ENCODE measurements around the gene NR2C2AP.

Gene NR2C2AP

DNA sequence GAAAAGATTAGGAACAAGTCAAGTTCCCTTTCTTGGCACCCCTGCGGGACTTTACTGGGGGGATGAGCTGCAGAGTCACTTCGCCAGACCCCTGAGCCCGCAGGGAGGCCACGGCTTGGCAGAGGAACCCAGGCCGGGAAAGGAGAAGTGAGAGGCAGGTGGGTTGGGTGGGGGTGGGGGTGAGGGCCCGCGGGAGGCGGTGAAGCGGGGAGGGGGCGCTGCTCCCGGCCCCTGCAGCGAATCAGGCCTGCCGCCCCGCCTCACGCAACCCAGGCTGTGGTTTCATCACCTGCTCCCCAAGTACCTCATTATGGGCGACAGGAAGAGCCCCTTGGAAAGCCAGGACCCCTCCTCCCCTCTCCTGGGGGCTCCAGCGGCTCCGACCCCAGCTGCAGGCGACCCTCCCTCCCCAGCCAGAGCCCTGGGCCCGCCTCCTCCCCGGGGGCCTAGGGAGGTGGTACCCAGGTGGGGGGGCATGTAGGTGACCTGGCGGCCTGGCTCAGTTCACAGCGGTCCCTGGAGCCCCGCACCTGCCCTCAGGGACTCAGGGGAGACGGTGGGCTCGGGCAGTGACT is 42.7 kb downstream of the NR2C2AP start:
- no peak for DNase-seq (ENCODE audit: low read depth)
- no peak overlapping the region for H3K4me3 ChIP-seq (ENCODE audit: low read depth, low read length)
- TF ChIP-seq, protein P1, sequence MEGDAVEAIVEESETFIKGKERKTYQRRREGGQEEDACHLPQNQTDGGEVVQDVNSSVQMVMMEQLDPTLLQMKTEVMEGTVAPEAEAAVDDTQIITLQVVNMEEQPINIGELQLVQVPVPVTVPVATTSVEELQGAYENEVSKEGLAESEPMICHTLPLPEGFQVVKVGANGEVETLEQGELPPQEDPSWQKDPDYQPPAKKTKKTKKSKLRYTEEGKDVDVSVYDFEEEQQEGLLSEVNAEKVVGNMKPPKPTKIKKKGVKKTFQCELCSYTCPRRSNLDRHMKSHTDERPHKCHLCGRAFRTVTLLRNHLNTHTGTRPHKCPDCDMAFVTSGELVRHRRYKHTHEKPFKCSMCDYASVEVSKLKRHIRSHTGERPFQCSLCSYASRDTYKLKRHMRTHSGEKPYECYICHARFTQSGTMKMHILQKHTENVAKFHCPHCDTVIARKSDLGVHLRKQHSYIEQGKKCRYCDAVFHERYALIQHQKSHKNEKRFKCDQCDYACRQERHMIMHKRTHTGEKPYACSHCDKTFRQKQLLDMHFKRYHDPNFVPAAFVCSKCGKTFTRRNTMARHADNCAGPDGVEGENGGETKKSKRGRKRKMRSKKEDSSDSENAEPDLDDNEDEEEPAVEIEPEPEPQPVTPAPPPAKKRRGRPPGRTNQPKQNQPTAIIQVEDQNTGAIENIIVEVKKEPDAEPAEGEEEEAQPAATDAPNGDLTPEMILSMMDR (conservative IDR thresholded peaks at IDR 0.05; ENCODE audit: low read depth, low read length) = no peak

DNA sequence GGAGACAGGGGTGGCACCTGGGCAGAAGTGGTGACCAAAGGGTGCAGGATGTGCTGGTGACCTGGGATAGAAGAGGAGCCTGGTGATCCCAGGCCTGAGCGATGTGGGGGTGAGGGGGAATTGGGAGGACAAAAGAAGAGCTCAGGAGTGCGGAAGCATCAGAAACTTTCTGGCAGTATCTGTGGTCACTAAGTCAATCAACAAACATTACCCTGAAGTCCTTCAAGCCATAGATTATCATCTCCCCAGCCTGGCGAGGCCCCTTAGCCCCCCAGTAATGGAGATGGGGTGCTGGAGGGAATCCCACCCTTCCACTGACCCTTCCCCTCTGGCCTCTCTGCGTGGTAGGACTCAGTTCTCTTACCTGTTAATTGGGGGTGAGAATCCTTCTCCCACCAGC is 43.7 kb downstream of the NR2C2AP start:
- no peak overlapping the region for H3K4me3 ChIP-seq (ENCODE audit: low read depth, low read length)
- DNase-seq (ENCODE audit: low read depth) = no peak

DNA sequence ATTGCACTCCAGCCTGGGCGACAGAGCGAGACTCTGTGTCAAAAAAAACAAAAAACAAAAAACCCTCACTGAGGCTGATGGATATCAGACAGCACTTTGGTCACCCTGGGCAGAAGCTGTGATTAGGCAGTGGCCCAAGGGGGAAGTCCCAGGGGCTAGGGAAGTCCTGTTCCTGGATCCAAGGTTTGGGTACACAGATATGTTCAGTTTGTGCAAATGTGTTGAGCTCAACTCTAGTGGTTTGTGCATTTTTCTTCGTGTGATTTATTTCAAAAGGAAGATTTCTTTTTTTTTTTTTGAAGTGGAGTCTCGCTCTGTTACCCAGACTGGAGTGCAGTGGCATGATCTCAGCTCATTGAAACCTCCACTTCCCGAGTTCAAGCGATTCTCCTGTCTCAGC is 45.4 kb downstream of the NR2C2AP start:
- TF ChIP-seq, protein P1 (conservative IDR thresholded peaks at IDR 0.05; ENCODE audit: low read depth, low read length) = no peak
- DNase-seq (ENCODE audit: low read depth) = no peak
- H3K4me3 ChIP-seq (ENCODE audit: low read depth, low read length) = no peak overlapping the region

More for the DNA sequence above, 43.7 kb downstream of the NR2C2AP start:
- TF ChIP-seq, protein P1 (conservative IDR thresholded peaks at IDR 0.05; ENCODE audit: low read depth, low read length) = no peak

DNA sequence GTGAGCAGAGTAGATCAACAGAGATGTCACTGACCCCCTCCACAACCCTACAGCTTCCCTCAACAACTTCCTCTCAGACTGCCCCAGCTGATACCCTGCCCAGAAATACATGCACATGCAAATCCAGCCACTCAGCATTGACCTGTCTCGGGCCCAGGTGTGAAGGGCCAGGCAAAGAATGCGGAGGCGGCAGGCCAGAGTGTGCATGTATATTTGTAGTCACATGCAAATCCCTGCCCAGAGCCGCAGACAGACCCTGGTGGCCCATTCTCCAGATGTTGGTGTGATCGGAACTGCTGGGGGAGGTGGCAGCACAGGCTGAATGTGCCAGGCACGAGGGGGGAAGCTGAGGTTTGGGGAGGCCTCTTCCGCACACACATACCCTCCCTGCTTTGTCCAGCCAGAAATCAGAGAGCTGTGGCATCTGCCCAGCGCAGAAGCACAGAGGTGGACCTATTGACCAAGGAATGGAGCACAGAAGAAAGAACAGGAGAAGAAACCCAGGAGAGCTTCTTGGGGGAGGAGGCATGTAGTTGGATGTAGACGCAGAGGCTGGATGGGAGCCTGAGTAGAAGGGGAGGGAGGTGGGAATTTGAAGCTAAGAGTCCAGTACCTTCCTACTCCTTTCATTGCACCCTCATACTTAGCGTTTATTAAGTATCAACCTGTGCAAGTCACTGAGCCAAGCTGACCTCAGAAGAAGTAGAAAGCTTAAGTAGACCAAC is 47.6 kb downstream of the NR2C2AP start:
- DNase-seq (ENCODE audit: low read depth) = no peak

DNA sequence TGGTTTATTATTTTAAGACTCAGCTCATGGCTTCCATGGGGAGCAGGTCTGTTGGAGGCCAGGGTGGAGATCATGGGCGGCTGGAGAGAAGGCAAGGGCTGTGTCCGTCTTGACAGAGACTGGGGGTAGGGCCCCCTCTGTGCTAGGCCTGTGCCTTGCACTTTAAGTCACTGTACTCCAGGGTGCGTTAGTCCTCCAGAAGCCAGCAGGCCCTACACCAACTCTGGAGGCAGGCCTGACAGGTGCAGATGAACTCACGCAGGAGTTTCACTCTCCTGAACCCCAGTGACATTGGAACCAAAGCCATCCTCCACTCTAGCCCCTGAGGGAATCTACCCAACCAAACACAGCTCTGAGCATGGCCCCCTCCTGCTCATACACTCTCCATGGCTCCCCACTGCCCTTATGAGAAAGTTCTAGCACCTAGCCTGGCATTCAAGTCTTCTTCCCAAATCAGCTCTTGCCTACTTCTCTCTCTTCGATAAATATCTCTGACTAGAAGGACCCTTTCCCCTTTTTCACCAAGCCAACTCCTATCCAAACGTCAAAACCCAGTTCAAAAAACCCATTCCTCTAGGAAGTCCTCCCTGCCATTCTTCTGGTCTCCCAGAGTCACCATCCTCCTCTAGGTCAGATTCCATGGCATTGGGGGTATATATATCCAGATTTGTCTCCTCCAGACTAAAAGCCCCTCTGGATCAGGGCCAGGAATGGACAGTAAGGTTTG is 48.3 kb downstream of the NR2C2AP start:
- no peak overlapping the region for H3K4me3 ChIP-seq (ENCODE audit: low read depth, low read length)
- TF ChIP-seq, protein P1 (conservative IDR thresholded peaks at IDR 0.05; ENCODE audit: low read depth, low read length) = no peak
- DNase-seq (ENCODE audit: low read depth) = no peak

More for the DNA sequence above, 47.6 kb downstream of the NR2C2AP start:
- no peak overlapping the region for H3K4me3 ChIP-seq (ENCODE audit: low read depth, low read length)
- TF ChIP-seq, protein P1 (conservative IDR thresholded peaks at IDR 0.05; ENCODE audit: low read depth, low read length) = no peak

DNA sequence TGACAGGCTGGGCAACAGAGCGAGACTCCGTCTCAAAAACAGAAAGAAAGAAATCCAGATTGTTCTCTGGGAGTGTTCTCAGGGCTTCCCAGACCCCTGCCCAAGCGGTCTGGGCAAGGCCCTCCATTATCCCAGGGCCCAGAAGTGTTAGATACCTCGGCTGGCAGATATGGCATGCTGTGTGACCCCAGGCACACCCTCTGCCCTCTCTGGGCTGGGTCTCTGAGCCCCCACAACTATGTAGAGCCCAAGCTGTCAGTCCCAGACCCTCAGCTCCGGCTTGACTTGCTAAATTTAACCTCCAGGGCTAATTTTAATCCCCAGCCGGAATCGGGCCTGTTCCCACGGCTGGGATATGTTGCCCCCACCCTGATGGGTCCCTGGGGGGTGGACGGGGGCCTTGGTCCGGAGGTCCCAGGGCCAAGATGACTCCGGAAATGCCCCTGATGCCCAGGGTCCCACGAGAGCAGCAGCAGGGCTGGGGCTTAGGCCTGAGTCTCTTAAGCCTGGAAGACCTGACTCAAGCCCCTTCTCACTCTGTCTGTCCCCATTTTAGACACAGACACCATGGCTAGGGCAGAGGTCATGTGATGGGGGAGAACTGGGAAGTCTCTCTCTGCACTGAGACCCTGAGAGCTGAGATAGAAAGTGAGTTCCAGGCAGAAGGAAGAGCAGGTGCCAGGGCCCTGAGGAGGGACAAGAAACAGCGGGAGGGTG is 50.4 kb downstream of the NR2C2AP start:
- TF ChIP-seq, protein P1 (conservative IDR thresholded peaks at IDR 0.05; ENCODE audit: low read depth, low read length) = no peak
- H3K4me3 ChIP-seq (ENCODE audit: low read depth, low read length) = no peak overlapping the region
- DNase-seq (ENCODE audit: low read depth) = no peak
